Right atrium auricular region (tissue), 2 donors: ENCODE results near the gene NYAP2. TPM values are rescaled to one million over a fixed set of nuclear protein-coding genes. Genes with fewer than 3 reads are reported as not detected.

ENCODE experiments used
- DNase-seq: peaks from one replicate; pipeline ENCODE4 v3.0.0-alpha.2; 2019; ENCODE audit warnings: low spot score
- H3K27ac ChIP-seq, 2 donors: fragments of 200-600 bp; sonication (generic); 1 replicate in 1 of 2; 2 replicates in 1 of 2; pipeline ENCODE4 v1.5.1; 2016 to 2019
- H3K27me3 ChIP-seq, 2 donors: fragments of 200-600 bp; sonication (generic); one replicate each; pipeline versions ENCODE4 v1.5.1 to v1.6.0; 2017 to 2019
- H3K36me3 ChIP-seq: fragments of 200-600 bp; sonication (generic); one replicate; pipeline ENCODE4 v1.5.1; 2016
- H3K4me1 ChIP-seq, 2 donors: fragments of 200-600 bp; sonication (generic); one replicate each; pipeline versions ENCODE4 v1.5.1 to v1.6.0; 2017 to 2019
- H3K4me3 ChIP-seq, 2 donors: fragments of 200-600 bp; sonication (generic); 1 replicate in 1 of 2; 2 replicates in 1 of 2; pipeline ENCODE4 v1.5.1; 2017 to 2019; ENCODE audit warnings: mild to moderate bottlenecking in 1 of 2, moderate library complexity in 1 of 2
- H3K9me3 ChIP-seq, 2 donors: fragments of 200-600 bp; sonication (generic); one replicate each; pipeline ENCODE4 v1.5.1; 2019
- CTCF ChIP-seq, 2 donors: fragments of 200-600 bp; sonication (generic); IDR thresholded peaks; one replicate each; pipeline ENCODE4 v1.5.1; 2019; ENCODE audit warnings: antibody characterized with exemption in 2 of 2
- total RNA-seq, 2 donors: library from RNA; depleted of rRNA; stranded (reverse); fragments of >200 nt; gene quantifications; one replicate each; pipeline ENCODE4 v1.1.0, GENCODE V29; 2016

Gene NYAP2
- total RNA-seq, 2 donors from 2014 or later, result not detected

- DNase-seq, result no peak
- no peak for TF ChIP-seq CTCF (IDR thresholded peaks at IDR 0.05)
- Histone ChIP-seq H3K27ac (no peak overlapping the region), H3K27me3 (no peaks in the 10 kb centered on the region), H3K36me3 (no peaks in the 10 kb centered on the region), H3K4me1 (no peaks in the 10 kb centered on the region), H3K4me3 (no peak overlapping the region), H3K9me3 (no peaks in the 10 kb centered on the region)
Observed at GRCh38 chr2:225590932-225591331, 191.4 kb downstream of the NYAP2 start.

- H3K9me3 ChIP-seq, result peaks cover 0 to 10% of the 10 kb centered on the region in 2 donors
- no peaks in the 10 kb centered on the region for H3K4me1 ChIP-seq
- DNase-seq, result no peak
- no peaks in the 10 kb centered on the region for H3K36me3 ChIP-seq
- no peak overlapping the region for H3K4me3 ChIP-seq
- H3K27ac ChIP-seq, result no peak overlapping the region
- no peak for TF ChIP-seq CTCF (IDR thresholded peaks at IDR 0.05)
- H3K27me3 ChIP-seq, result no peaks in the 10 kb centered on the region
Observed at GRCh38 chr2:225597911-225598310, 198.4 kb downstream of the NYAP2 start.

- Histone ChIP-seq H3K4me3 (no peak overlapping the region), H3K9me3 (peaks cover 0 to 10% of the 10 kb centered on the region in 2 donors), H3K27me3 (no peaks in the 10 kb centered on the region), H3K27ac (no peak overlapping the region), H3K36me3 (no peaks in the 10 kb centered on the region), H3K4me1 (no peaks in the 10 kb centered on the region)
- no peak for DNase-seq
- TF ChIP-seq CTCF (IDR thresholded peaks at IDR 0.05), result no peak
Observed at GRCh38 chr2:225598426-225598825, 198.9 kb downstream of the NYAP2 start.

GRCh38 chr2:225598897-225599296, 199.4 kb downstream of the NYAP2 start:
- Histone ChIP-seq H3K27ac (no peak overlapping the region), H3K4me3 (no peak overlapping the region), H3K27me3 (no peaks in the 10 kb centered on the region), H3K4me1 (no peaks in the 10 kb centered on the region), H3K9me3 (peaks cover 0 to 10% of the 10 kb centered on the region in 2 donors), H3K36me3 (no peaks in the 10 kb centered on the region)
- no peak for TF ChIP-seq CTCF (IDR thresholded peaks at IDR 0.05)
- no peak for DNase-seq

GRCh38 chr2:225599856-225600255, 200.3 kb downstream of the NYAP2 start:
- peaks cover 0 to 10% of the 10 kb centered on the region in 2 donors for H3K9me3 ChIP-seq
- no peaks in the 10 kb centered on the region for H3K27me3 ChIP-seq
- H3K4me3 ChIP-seq, result no peak overlapping the region
- no peak overlapping the region for H3K27ac ChIP-seq
- no peak for TF ChIP-seq CTCF (IDR thresholded peaks at IDR 0.05)
- no peak for DNase-seq
- no peaks in the 10 kb centered on the region for H3K4me1 ChIP-seq
- H3K36me3 ChIP-seq, result no peaks in the 10 kb centered on the region

- Histone ChIP-seq H3K9me3 (peaks cover 0 to 10% of the 10 kb centered on the region in 2 donors), H3K4me1 (no peaks in the 10 kb centered on the region), H3K27me3 (no peaks in the 10 kb centered on the region), H3K27ac (no peak overlapping the region), H3K36me3 (no peaks in the 10 kb centered on the region), H3K4me3 (no peak overlapping the region)
- TF ChIP-seq CTCF (IDR thresholded peaks at IDR 0.05), result no peak
- no peak for DNase-seq
Observed at GRCh38 chr2:225600444-225600843, 200.9 kb downstream of the NYAP2 start.
